WTC11 (cell line): Measurements from ENCODE around the gene FOXC2. TPM values are rescaled to one million over a fixed set of nuclear protein-coding genes. Genes with fewer than 3 reads are reported as not detected.

Experiments
- ATAC-seq: fragments of 200-7000 bp; cut with Tn5 transposase; 2 replicates; pipeline ENCODE4 v1.10.0; 2021; ENCODE audit warnings: mild to moderate bottlenecking, moderate library complexity
- CTCF ChIA-PET: fragments of 300-600 bp; sonication (Branson Sonifier 250); formaldehyde crosslinking; loops from one replicate; lab custom pipeline; 2021; ENCODE audit warnings: antibody characterized with exemption; lab: Charles Lee
- POLR2A ChIA-PET: fragments of 350-600 bp; sonication (Branson Sonifier 250); formaldehyde crosslinking; loops from one replicate; lab custom pipeline; 2021; ENCODE audit warnings: antibody characterized with exemption; lab: Charles Lee
- DNase-seq: peaks from one replicate; pipeline ENCODE4 v3.0.0; 2021; ENCODE audit warnings: low spot score
- H3K27ac Mint-ChIP-seq: 2 replicates; pipeline ENCODE4 v1.8.0; 2021; ENCODE audit warnings: mixed read lengths
- H3K27me3 Mint-ChIP-seq: 2 replicates; pipeline ENCODE4 v1.8.0; 2021; ENCODE audit warnings: low read depth, mild to moderate bottlenecking, moderate library complexity, mixed read lengths
- H3K36me3 Mint-ChIP-seq: 2 replicates; pipeline ENCODE4 v1.8.0; 2021; ENCODE audit warnings: mixed read lengths
- H3K4me1 Mint-ChIP-seq: 2 replicates; pipeline ENCODE4 v1.8.0; 2022; ENCODE audit warnings: mixed read lengths
- H3K4me3 Mint-ChIP-seq: 2 replicates; pipeline ENCODE4 v1.8.0; 2021; ENCODE audit warnings: mild to moderate bottlenecking, moderate library complexity, mixed read lengths
- H3K9me3 Mint-ChIP-seq: 2 replicates; pipeline ENCODE4 v1.8.0; 2021; ENCODE audit warnings: mixed read lengths
- AR ChIP-seq: fragments of 250-450 bp; sonication (Bioruptor Pico); IDR thresholded peaks from 2 replicates; pipeline ENCODE4 v1.9.0; 2021; ENCODE audit warnings: mild to moderate bottlenecking
- ATF2 ChIP-seq: sonication (generic); formaldehyde crosslinking; IDR thresholded peaks from 2 replicates; pipeline ENCODE4 v1.8.1; 2022; ENCODE audit warnings: low read depth, missing genetic modification reagents, borderline replicate concordance
- ATF6 ChIP-seq: sonication (generic); formaldehyde crosslinking; IDR thresholded peaks from 2 replicates; pipeline ENCODE4 v1.8.1; 2023; ENCODE audit warnings: mild to moderate bottlenecking, missing genetic modification reagents
- CBFB ChIP-seq: sonication (generic); formaldehyde crosslinking; IDR thresholded peaks from 2 replicates; pipeline ENCODE4 v1.8.1; 2022; ENCODE audit warnings: mild to moderate bottlenecking, low read depth, missing genetic modification reagents
- CREB1 ChIP-seq: sonication (generic); formaldehyde crosslinking; IDR thresholded peaks from 2 replicates; pipeline ENCODE4 v1.8.0; 2023; ENCODE audit warnings: mild to moderate bottlenecking, missing genetic modification reagents
- CREM ChIP-seq: sonication (generic); formaldehyde crosslinking; IDR thresholded peaks from 2 replicates; pipeline ENCODE4 v1.8.1; 2022; ENCODE audit warnings: mild to moderate bottlenecking, missing genetic modification reagents, moderate library complexity
- E2F1 ChIP-seq: sonication (generic); formaldehyde crosslinking; IDR thresholded peaks from 2 replicates; pipeline ENCODE4 v1.8.0; 2022; ENCODE audit warnings: mild to moderate bottlenecking, missing genetic modification reagents
- ELF4 ChIP-seq: sonication (generic); formaldehyde crosslinking; IDR thresholded peaks from 2 replicates; pipeline ENCODE4 v1.8.1; 2022; ENCODE audit warnings: low read depth, mild to moderate bottlenecking, moderate library complexity, missing genetic modification reagents
- GABPB1 ChIP-seq: sonication (generic); formaldehyde crosslinking; IDR thresholded peaks from 2 replicates; pipeline ENCODE4 v1.8.1; 2023; ENCODE audit warnings: mild to moderate bottlenecking, missing genetic modification reagents
- GTF2I ChIP-seq: fragments of 250-450 bp; sonication (Bioruptor Pico); conservative IDR thresholded peaks from 2 replicates; pipeline ENCODE4 v1.4.0; 2021; ENCODE audit warnings: mild to moderate bottlenecking
- JAZF1 ChIP-seq: fragments of 250-450 bp; sonication (Bioruptor Pico); IDR thresholded peaks from 2 replicates; pipeline ENCODE4 v1.9.0; 2021; ENCODE audit warnings: moderate library complexity, mild to moderate bottlenecking, inconsistent platforms
- JUN ChIP-seq: sonication (generic); formaldehyde crosslinking; IDR thresholded peaks from 2 replicates; pipeline ENCODE4 v1.8.0; 2023; ENCODE audit warnings: mild to moderate bottlenecking, missing genetic modification reagents
- NFE2L1 ChIP-seq: sonication (generic); formaldehyde crosslinking; IDR thresholded peaks from 2 replicates; pipeline ENCODE4 v1.8.1; 2023; ENCODE audit warnings: missing genetic modification reagents
- TEAD4 ChIP-seq: sonication (generic); formaldehyde crosslinking; IDR thresholded peaks from 2 replicates; pipeline ENCODE4 v1.8.0; 2022; ENCODE audit warnings: mild to moderate bottlenecking, missing genetic modification reagents
- USF2 ChIP-seq: sonication (generic); formaldehyde crosslinking; IDR thresholded peaks from 2 replicates; pipeline ENCODE4 v1.8.1; 2023; ENCODE audit warnings: mild to moderate bottlenecking, missing genetic modification reagents, moderate library complexity
- ZNF138 ChIP-seq: sonication (generic); formaldehyde crosslinking; conservative IDR thresholded peaks from 2 replicates; pipeline ENCODE4 v1.8.1; 2022; ENCODE audit warnings: mild to moderate bottlenecking, moderate library complexity, missing genetic modification reagents
- total RNA-seq: library from RNA; stranded (reverse); gene quantifications from 3 replicates; pipeline ENCODE4 v1.2.3, GENCODE V29; 2021
- TF ChIP-seq, protein P1 (sequence below): sonication (generic); formaldehyde crosslinking; IDR thresholded peaks from 2 replicates; pipeline ENCODE4 v1.8.1; 2022; ENCODE audit warnings: mild to moderate bottlenecking, moderate library complexity, missing genetic modification reagents
- TF ChIP-seq, protein P2 (sequence below): sonication (generic); formaldehyde crosslinking; IDR thresholded peaks from 2 replicates; pipeline ENCODE4 v1.8.0; 2022; ENCODE audit warnings: mild to moderate bottlenecking, missing genetic modification reagents
- TF ChIP-seq, protein P3 (sequence below): sonication (generic); formaldehyde crosslinking; IDR thresholded peaks from 2 replicates; pipeline ENCODE4 v1.8.1; 2023; ENCODE audit warnings: mild to moderate bottlenecking, missing genetic modification reagents, moderate library complexity

FOXC2 gene
- total RNA-seq, 1 experiment from 2014 or later = 0.28 TPM

GRCh38 chr16:86611525-86611855, 44.9 kb downstream of the FOXC2 start:
- peaks cover 5% of the 10 kb centered on the region for H3K9me3 Mint-ChIP-seq
- CTCF ChIA-PET = interaction anchor here (0.6 kb wide), 1 partner anchor 406 kb away, joined by 4 read pairs; no protein-coding TSS in a partner anchor

More at GRCh38 chr16:86611525-86611855, 44.9 kb downstream of the FOXC2 start:
- Mint-ChIP-seq H3K4me1 (peaks cover 17% of the 10 kb centered on the region), H3K27me3 (no peaks in the 10 kb centered on the region; the same call in 1 of the 2 replicates), H3K4me3 (no peak overlapping the region), H3K27ac (no peak overlapping the region), H3K36me3 (no peaks in the 10 kb centered on the region)
- TF ChIP-seq CBFB (CRISPR knock-in tag) (no peak), JAZF1 (CRISPR knock-in tag) (no peak), CREB1 (CRISPR knock-in tag) (no peak), USF2 (CRISPR knock-in tag) (no peak), AR (no peak), GTF2I (no peak), JUN (CRISPR knock-in tag) (no peak), ATF2 (CRISPR knock-in tag) (no peak), ZNF138 (CRISPR knock-in tag) (no peak), NFE2L1 (CRISPR knock-in tag) (no peak), GABPB1 (no peak), TEAD4 (CRISPR knock-in tag) (no peak), E2F1 (CRISPR knock-in tag) (no peak), ATF6 (no peak), CREM (CRISPR knock-in tag) (no peak), ELF4 (CRISPR knock-in tag) (no peak)
- TF ChIP-seq, protein P1, sequence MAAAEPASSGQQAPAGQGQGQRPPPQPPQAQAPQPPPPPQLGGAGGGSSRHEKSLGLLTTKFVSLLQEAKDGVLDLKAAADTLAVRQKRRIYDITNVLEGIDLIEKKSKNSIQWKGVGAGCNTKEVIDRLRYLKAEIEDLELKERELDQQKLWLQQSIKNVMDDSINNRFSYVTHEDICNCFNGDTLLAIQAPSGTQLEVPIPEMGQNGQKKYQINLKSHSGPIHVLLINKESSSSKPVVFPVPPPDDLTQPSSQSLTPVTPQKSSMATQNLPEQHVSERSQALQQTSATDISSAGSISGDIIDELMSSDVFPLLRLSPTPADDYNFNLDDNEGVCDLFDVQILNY (CRISPR knock-in tag) = no peak
- TF ChIP-seq, protein P2, sequence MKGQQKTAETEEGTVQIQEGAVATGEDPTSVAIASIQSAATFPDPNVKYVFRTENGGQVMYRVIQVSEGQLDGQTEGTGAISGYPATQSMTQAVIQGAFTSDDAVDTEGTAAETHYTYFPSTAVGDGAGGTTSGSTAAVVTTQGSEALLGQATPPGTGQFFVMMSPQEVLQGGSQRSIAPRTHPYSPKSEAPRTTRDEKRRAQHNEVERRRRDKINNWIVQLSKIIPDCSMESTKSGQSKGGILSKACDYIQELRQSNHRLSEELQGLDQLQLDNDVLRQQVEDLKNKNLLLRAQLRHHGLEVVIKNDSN = no peak
- TF ChIP-seq, protein P3, sequence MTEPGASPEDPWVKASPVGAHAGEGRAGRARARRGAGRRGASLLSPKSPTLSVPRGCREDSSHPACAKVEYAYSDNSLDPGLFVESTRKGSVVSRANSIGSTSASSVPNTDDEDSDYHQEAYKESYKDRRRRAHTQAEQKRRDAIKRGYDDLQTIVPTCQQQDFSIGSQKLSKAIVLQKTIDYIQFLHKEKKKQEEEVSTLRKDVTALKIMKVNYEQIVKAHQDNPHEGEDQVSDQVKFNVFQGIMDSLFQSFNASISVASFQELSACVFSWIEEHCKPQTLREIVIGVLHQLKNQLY = no peak
- ATAC-seq = no peak
- POLR2A ChIA-PET = no interaction called here
- no peak for DNase-seq
